ENCODE results near the gene LRRC32. TPM values are rescaled to one million over a fixed set of nuclear protein-coding genes. Genes with fewer than 3 reads are reported as not detected.
A peak's percentile ranks its signal among the peaks of the same experiment; 100 is the strongest.

LRRC32 gene
- polyA plus RNA-seq, 1 donor from 2014 or later = not detected

DNA sequence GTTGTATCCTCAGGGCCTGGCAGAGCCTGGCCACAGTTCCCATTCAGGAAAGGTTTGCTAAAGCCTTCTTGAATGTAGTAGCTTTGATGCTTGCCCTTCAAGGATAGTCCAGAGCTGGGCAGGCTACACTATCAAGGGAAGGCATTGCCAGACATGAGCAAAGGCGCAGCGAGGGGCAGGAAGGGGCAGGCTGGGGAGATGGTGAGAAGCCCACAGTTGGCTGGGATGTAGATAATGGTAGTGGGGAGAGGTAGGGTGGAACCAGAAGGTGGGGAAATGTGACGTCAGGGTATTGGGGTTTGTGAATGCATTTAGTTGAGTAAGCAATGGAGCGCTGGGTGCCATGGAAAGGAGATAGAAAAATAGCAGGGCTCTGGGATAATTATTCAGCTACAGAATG lies 28.6 kb downstream of the LRRC32 start:
- Histone ChIP-seq H3K27me3 (ENCODE audit: insufficient read depth, low read depth, low read length) (no peaks in the 10 kb centered on the region), H3K79me2 (replicated peaks; ENCODE audit: insufficient read depth, low read length) (no peaks in the 10 kb centered on the region), H3F3A (ENCODE audit: insufficient read depth, low read length, poor library complexity, severe bottlenecking) (no peaks in the 10 kb centered on the region), H3K9ac (ENCODE audit: low read length) (peak overlapping the region; percentile 47), H3K27ac (ENCODE audit: low read length) (peak overlapping the region; percentile 75), H4K20me1 (ENCODE audit: insufficient read depth) (no peaks in the 10 kb centered on the region), H3K36me3 (ENCODE audit: insufficient read depth, low read length) (no peaks in the 10 kb centered on the region), H2AFZ (ENCODE audit: low read depth, low read length) (peak overlapping the region; percentile 40), H3K4me2 (ENCODE audit: low read length) (no peak overlapping the region), H3K4me3 (ENCODE audit: low read length) (peak overlapping the region; percentile 23), H3K9me3 (ENCODE audit: low read length) (no peaks in the 10 kb centered on the region), H3K9me2 (ENCODE audit: insufficient read depth, low read length) (no peaks in the 10 kb centered on the region)
- TF ChIP-seq TAF1 (IDR thresholded peaks at IDR 0.05; ENCODE audit: low read depth) (no peak), MXI1 (conservative IDR thresholded peaks at IDR 0.05; ENCODE audit: poor library complexity, severe bottlenecking) (no peak), SMC3 (conservative IDR thresholded peaks at IDR 0.05; ENCODE audit: poor library complexity) (no peak), EZH2 (IDR thresholded peaks at IDR 0.05; ENCODE audit: borderline replicate concordance, insufficient read depth, low read length, poor library complexity, severe bottlenecking) (no peak), POLR2AphosphoS5 (IDR thresholded peaks at IDR 0.05) (no peak), EP300 (conservative IDR thresholded peaks at IDR 0.05; ENCODE audit: poor library complexity, severe bottlenecking) (no peak), RAD21 (conservative IDR thresholded peaks at IDR 0.05) (no peak)
- TF ChIP-seq, protein P1, sequence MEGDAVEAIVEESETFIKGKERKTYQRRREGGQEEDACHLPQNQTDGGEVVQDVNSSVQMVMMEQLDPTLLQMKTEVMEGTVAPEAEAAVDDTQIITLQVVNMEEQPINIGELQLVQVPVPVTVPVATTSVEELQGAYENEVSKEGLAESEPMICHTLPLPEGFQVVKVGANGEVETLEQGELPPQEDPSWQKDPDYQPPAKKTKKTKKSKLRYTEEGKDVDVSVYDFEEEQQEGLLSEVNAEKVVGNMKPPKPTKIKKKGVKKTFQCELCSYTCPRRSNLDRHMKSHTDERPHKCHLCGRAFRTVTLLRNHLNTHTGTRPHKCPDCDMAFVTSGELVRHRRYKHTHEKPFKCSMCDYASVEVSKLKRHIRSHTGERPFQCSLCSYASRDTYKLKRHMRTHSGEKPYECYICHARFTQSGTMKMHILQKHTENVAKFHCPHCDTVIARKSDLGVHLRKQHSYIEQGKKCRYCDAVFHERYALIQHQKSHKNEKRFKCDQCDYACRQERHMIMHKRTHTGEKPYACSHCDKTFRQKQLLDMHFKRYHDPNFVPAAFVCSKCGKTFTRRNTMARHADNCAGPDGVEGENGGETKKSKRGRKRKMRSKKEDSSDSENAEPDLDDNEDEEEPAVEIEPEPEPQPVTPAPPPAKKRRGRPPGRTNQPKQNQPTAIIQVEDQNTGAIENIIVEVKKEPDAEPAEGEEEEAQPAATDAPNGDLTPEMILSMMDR (IDR thresholded peaks at IDR 0.05; ENCODE audit: poor library complexity, severe bottlenecking) = no peak
- TF ChIP-seq, protein P2, sequence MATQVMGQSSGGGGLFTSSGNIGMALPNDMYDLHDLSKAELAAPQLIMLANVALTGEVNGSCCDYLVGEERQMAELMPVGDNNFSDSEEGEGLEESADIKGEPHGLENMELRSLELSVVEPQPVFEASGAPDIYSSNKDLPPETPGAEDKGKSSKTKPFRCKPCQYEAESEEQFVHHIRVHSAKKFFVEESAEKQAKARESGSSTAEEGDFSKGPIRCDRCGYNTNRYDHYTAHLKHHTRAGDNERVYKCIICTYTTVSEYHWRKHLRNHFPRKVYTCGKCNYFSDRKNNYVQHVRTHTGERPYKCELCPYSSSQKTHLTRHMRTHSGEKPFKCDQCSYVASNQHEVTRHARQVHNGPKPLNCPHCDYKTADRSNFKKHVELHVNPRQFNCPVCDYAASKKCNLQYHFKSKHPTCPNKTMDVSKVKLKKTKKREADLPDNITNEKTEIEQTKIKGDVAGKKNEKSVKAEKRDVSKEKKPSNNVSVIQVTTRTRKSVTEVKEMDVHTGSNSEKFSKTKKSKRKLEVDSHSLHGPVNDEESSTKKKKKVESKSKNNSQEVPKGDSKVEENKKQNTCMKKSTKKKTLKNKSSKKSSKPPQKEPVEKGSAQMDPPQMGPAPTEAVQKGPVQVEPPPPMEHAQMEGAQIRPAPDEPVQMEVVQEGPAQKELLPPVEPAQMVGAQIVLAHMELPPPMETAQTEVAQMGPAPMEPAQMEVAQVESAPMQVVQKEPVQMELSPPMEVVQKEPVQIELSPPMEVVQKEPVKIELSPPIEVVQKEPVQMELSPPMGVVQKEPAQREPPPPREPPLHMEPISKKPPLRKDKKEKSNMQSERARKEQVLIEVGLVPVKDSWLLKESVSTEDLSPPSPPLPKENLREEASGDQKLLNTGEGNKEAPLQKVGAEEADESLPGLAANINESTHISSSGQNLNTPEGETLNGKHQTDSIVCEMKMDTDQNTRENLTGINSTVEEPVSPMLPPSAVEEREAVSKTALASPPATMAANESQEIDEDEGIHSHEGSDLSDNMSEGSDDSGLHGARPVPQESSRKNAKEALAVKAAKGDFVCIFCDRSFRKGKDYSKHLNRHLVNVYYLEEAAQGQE (IDR thresholded peaks at IDR 0.05; ENCODE audit: borderline replicate concordance) = no peak

DNA sequence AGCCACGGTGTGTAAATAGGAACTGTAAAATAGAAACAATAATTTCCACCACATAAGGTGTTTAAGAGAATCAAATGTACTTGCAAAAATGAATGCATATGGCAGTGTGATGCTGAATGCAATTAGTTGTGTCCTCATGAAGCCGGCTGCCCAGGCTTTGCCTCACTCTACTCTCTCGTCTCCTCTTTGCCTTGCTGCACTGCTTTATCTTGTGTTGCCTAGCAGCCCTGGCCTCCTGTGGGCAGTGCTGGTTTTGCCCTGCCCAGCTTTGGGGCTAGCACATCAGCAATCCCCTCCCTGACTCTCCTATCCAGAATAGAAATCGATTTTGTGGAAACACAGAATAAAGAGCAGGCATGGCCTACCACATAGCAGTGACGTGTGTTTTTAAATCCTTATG lies 30.0 kb downstream of the LRRC32 start:
- TF ChIP-seq SMC3 (conservative IDR thresholded peaks at IDR 0.05; ENCODE audit: poor library complexity) (no peak), EZH2 (IDR thresholded peaks at IDR 0.05; ENCODE audit: borderline replicate concordance, insufficient read depth, low read length, poor library complexity, severe bottlenecking) (no peak), POLR2AphosphoS5 (IDR thresholded peaks at IDR 0.05) (no peak), MXI1 (conservative IDR thresholded peaks at IDR 0.05; ENCODE audit: poor library complexity, severe bottlenecking) (no peak), RAD21 (conservative IDR thresholded peaks at IDR 0.05) (no peak), TAF1 (IDR thresholded peaks at IDR 0.05; ENCODE audit: low read depth) (no peak), EP300 (conservative IDR thresholded peaks at IDR 0.05; ENCODE audit: poor library complexity, severe bottlenecking) (no peak)
- TF ChIP-seq, protein P2 (IDR thresholded peaks at IDR 0.05; ENCODE audit: borderline replicate concordance) = no peak
- TF ChIP-seq, protein P1 (IDR thresholded peaks at IDR 0.05; ENCODE audit: poor library complexity, severe bottlenecking) = no peak
- Histone ChIP-seq H3K27me3 (ENCODE audit: insufficient read depth, low read depth, low read length) (no peaks in the 10 kb centered on the region), H3K9me3 (ENCODE audit: low read length) (no peaks in the 10 kb centered on the region), H3K4me3 (ENCODE audit: low read length) (no peak overlapping the region), H3K27ac (ENCODE audit: low read length) (no peak overlapping the region), H2AFZ (ENCODE audit: low read depth, low read length) (no peak overlapping the region), H3K36me3 (ENCODE audit: insufficient read depth, low read length) (no peaks in the 10 kb centered on the region), H3K4me2 (ENCODE audit: low read length) (no peak overlapping the region), H3F3A (ENCODE audit: insufficient read depth, low read length, poor library complexity, severe bottlenecking) (no peaks in the 10 kb centered on the region), H4K20me1 (ENCODE audit: insufficient read depth) (no peaks in the 10 kb centered on the region), H3K79me2 (replicated peaks; ENCODE audit: insufficient read depth, low read length) (no peaks in the 10 kb centered on the region), H3K9ac (ENCODE audit: low read length) (no peak overlapping the region), H3K9me2 (ENCODE audit: insufficient read depth, low read length) (no peaks in the 10 kb centered on the region)

Measured in neural cell (in vitro differentiated cells).